Kidney tubule cell (primary cell): Measurements from ENCODE around the gene PPFIA4.

Source experiments
- DNase-seq: peaks from one replicate; pipeline ENCODE4 v3.0.0-alpha.2; 2018; ENCODE audit warnings: low spot score

PPFIA4 gene

GRCh38 chr1:203099805-203100515, 73.7 kb downstream of the PPFIA4 start:
- peak; percentile 6 for DNase-seq

DNA sequence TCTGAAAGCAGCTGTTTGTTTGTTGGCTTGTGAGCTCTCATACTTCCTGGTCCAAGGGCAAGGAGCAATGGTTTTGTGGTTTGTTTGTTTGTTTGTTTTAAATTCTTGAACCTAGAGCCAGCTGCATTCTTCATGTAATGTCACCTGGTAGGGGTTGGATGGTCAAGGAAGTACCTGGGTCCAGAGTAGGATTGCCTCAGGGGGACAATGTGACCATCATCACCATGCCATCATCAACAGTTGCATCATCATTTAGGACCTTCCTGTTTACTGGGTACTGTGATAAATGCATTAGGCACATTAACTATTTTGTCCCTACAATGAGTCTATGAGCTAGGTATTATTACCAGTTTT, 74.2 kb downstream of the PPFIA4 start:
- DNase-seq = peak; percentile 60

DNA sequence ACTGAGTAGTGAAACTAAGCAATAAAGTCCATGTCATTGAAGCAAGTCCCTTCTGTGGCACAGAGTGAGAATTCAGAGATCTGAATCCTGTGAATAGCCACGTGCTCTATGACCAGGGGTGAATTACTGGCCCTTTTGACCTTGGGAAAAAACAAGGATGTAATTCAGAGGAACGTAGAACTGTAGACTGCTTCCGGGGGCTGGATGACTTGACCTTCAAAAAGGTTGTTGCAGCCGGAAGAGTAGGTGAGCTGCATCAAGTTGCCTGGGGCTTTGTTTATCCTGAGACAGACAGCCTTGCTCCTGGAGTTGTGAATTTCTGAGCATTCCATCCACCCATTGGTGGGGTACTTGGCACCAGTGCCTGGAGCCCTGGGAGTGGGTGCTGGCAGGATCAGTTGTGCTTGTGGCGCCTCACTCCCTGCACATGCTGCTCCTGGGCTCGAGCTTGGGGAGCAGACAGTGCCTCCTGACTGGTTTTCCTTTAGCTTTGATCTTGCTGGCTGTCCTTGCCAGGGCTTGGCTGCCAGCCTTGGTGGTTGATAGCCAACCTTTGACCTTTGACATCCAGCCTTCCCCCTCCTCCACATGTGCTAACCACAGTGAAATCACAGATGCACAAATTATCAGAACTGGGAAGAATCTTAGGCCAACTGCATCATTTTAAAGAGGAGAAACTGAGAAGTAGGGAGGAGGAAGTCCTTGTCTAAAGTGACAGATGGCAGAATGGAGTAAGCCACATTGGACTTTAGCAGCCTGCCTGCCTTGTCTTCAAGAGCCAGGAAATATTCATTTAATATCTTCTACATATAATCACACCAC, 75.7 kb downstream of the PPFIA4 start:
- no peak for DNase-seq

GRCh38 chr1:203103216-203103615, 76.9 kb downstream of the PPFIA4 start:
- no peak for DNase-seq

- DNase-seq = no peak
Observed at GRCh38 chr1:203103829-203104495, 77.7 kb downstream of the PPFIA4 start.

DNA sequence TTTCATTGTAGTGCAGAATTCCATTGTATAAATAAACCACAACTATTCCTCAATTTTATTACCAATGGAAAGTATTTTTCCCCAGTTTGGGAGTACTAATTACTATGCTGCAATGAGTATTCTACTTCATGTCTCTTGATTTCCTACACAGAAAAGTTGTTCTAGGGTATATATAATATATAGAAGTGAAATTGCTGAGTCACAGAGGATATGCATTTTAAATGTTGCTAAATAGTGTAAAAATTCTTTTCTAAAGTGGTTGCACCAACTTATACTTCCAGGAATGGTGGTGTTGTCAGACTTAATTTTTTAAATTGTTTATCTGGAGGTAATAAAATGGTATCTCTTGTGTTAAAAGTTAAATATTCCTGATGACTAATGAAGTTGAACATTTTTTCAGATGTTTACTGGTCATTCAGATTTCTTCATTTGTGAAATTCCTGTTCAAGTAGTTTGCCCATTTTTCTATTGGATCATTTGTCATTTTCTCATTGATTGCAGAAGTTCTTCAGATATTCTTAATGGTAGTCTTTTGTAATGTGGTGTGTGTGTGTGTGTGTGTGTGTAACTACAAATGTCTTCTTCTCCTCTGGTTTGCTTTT, 78.6 kb downstream of the PPFIA4 start:
- no peak for DNase-seq

DNA sequence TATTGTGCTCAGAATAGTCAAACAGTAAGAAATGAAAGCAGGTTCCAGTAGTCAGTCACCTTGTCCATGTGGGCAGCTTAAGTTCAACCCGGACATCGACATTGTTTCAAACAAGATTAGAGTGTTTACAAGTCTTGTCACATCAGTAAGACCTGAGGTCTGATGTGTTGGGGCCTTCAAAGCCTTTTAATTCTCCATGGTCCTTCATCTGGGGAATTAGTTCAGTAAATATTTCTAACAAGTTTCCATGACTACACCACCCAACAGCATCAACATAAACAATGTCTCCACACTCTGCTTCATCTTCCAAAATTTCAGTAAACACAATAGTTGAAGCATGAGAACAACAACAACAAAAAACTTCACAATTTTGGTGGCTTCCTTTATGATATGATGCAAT, 86.2 kb downstream of the PPFIA4 start:
- no peak for DNase-seq

- no peak for DNase-seq
Observed at GRCh38 chr1:203113308-203113707, 87.0 kb downstream of the PPFIA4 start.

GRCh38 chr1:203114202-203114601, 87.9 kb downstream of the PPFIA4 start:
- no peak for DNase-seq

DNA sequence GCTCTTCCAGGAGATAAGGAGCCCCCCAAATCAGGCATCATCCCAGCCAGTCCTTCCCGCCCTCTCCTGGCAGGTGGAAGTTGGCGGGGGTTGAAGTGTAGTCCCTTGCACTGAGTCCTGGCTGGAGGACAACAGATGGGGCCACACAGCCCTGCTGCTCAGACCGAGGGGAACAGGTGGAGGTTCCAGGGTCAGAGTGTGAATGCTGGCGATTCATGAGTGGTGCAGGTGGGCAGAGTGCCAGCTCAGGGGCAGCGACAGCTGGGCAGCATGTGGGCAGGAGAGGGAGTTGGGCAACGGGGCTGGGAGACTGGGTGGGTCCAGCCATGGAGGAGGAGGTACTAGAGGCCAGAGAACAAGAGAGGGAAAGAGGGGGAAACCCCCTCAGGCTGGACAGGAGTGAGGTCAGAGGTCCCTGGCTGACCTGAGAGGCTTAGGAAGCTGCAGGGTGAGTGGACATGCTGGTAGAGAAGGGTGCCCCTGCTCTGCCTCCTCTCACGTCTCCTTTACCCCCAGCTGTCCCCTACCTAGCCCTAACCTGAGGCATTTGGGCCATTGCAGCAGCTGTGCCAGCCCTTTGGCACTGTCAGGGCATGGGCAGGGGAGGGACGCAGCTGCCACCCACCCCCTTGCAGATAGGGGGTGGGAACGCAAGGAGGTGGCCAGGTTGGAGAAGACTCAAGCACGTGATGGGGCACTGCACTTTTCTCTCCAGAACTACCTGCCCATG, 90.0 kb downstream of the PPFIA4 start:
- no peak for DNase-seq

DNA sequence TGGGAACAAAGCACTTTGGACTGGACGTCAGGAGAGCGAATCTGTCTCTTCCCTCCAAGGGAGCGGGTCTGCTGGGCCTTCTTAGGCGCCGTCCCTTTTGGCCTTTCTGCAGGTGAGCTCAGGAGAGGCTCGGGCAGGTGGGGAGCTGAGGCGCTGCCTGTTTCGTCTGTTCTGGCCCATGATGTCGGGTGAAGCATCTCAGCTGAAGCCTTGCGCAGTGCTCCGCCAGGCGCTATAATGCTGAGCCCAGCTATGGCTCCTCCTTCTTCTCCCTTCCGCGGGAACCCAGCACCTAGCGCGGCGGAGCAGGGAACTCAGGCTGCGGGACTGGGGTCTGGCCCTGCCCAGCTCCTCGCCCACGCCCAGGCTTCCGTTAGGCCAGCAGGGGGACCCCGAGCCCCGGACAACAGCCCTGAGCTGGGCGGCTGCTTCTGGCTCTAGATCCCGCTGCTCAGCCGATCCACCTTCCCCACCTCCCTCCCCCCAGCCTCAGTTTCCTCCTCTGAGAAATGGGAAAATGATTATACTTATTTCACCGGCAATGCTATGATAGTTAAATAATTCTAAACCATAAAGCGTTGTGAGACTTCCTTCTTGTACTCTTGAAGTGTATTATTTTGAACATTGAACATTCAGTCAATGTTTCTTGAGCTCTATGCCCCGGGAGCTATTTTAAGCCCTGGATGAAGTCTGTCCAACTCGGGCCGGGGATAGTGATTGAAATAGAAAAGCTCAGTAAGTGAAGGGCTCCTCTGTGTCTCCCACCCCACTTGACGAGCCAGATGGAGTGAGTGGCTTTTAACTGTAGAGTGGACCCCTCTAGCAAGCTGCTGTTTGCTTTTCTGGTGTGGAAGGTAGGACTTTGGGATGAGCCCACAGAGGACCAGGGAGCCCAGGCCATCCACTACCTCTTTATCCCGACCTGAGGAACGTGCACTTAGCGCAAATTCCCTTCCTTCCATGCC, 91.6 kb downstream of the PPFIA4 start:
- DNase-seq = peak; percentile 70

DNA sequence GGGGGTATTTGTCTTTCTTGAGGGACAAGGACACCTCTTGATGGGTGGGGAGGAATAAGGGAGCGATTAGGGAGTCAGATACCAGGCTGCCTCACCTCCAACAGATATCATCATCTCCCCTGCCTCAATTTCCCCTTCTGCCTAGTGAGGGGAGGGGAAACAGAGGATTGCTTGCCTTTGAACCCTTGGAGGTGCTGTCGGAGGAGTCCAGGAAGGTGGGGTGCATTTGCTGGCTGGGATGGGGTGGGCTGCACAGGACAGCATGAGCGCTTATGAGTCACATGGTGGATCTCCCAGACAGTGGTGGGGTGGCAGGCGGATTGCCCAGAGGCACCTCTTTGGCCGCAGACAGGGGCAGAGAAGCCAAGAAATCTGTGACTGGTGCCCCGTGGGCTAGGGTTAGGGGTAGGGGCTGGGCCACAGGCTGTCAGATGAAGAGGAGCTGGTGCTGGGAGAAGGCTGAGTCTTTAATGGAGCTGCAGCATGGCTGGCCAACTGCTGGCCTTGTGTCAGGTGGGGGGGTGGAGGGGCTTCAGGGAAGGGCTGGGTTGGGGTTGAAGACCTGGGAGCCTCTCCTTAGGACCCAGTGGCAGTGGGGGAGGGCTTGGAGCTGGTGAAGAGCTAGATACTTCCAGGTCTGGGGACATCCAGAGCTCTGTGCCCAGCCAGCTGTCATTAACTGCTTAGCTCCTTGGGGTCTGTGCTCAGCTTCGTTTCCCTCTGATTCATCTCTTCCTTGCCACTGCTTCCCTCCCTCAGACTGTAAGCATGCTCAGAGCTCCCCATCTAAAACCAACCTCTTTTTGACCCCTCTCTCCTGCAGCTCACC, 94.2 kb downstream of the PPFIA4 start:
- DNase-seq = no peak

DNA sequence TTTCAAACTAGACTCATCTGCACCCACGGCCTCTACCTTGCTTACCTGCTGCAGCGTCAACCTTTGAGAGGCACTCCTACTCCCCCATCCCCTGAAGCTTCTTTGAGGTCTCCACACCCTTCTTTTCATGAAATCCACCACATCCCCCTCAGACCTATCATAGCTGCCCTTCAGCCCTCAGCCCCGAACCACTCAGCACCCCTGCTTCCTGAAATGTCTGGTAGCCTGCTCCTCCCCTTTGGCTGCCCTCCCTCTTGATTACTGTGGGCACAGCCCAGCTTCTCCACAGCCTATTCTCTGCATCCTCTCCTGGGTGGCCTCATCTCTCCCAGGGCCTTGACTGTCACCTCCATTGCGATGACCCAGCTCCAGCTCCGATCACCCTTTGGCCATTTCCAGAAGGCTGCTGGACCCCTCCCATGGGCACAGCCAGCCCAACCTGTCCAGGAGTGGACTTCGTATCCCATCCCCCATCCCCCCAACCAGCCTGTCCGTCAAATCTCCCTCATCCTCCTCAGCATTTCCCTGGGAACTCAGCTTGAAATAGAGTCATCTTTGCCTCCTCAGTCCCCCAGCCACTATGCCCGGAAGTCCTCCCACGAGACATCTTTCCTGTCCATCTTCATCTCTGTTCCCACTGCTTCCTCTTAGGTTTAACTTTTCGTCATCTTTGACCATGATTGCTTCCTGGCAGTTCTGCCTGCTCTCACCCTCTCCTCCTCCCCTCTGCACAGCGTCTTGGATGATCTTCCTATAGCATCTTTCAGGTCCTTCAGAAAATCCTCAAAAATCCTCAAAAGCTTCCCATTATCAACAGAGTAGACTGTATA, 95.1 kb downstream of the PPFIA4 start:
- DNase-seq = no peak

GRCh38 chr1:203122159-203122558, 95.9 kb downstream of the PPFIA4 start:
- DNase-seq = no peak

GRCh38 chr1:203124011-203124410, 97.7 kb downstream of the PPFIA4 start:
- no peak for DNase-seq

GRCh38 chr1:203124546-203125317, 98.4 kb downstream of the PPFIA4 start:
- DNase-seq = peak; percentile 51

DNA sequence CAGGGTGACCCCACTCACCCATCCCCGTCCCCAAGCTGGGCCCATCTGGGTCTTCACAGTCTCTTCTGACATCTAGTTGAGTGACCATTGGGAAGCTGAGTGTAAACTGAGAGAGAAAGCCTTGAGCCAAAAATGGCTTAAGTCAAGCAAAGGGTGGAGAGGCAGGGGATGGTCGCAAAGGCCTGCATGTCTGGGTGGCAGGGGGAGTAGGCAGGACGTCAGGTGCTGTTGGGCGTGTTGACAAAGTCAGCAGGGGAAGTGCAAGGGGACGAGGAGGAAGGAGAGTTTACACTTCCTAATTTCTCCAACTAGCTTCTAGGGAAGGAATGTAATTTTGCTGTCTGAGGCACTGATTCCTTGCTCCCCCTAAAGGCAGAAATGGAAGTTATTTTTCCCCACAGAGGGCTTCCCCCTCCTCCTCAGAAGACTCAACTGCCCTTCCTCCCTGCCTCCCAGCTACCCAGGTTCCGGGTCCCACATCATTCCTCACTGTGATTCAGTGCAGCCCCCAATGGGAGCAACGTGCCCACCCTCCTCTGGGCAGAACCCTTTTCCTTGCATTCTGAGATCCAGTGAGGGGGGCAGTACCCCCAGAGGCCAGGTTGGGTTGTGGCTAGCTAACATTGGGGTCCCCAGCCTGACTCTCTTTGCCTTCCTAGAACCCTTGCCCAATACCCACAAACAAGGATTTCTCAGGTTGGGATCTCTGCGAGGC, 100.0 kb downstream of the PPFIA4 start:
- peak; percentile 50 for DNase-seq
